PC-3 (cell line): Measurements from ENCODE around the gene CLEC11A.

Experiments used
- CTCF ChIP-seq: fragments of 300-600 bp; sonication (generic); conservative IDR thresholded peaks from 2 replicates; pipeline ENCODE4 v1.5.1; 2017; ENCODE audit warnings: antibody characterized with exemption, low read depth, mild to moderate bottlenecking, low read length
- EZH2 ChIP-seq: fragments of 300-600 bp; sonication (generic); IDR thresholded peaks from one replicate; pipeline ENCODE4 v1.6.1; 2017; ENCODE audit warnings: antibody characterized with exemption, mild to moderate bottlenecking, low read length; ENCODE audit not compliant: unreplicated experiment

- TF ChIP-seq CTCF: peak; percentile 73
- no peak for TF ChIP-seq EZH2
Measured at GRCh38 chr19:50703915-50704796, 19.0 kb upstream of the CLEC11A start.
